HCT116 (cell line): ENCODE measurements around the gene NBAS. TPM values are rescaled to one million over a fixed set of nuclear protein-coding genes. Genes with fewer than 3 reads are reported as not detected.

Source experiments
- ATAC-seq: fragments of 200-7000 bp; cut with Tn5 transposase; 2 replicates; pipeline ENCODE4 v1.9.1; 2020; ENCODE audit warnings: mild to moderate bottlenecking, moderate library complexity
- BruUV-seq: library from RNA; stranded (reverse); fragments of 400-500 nt; replicated peaks from 2 replicates; lab custom pipeline; 2021; lab: Mats Ljungman, UMichigan
- CTCF ChIA-PET: fragments of 300-600 bp; sonication (Branson Sonifier 250); formaldehyde crosslinking; loops from one replicate; lab custom pipeline; 2021; ENCODE audit warnings: antibody characterized with exemption; lab: Charles Lee
- POLR2A ChIA-PET: fragments of 300-600, 350-600 bp; sonication (Branson Sonifier 250); formaldehyde crosslinking; loops from one replicate; lab custom pipeline; 2021; ENCODE audit warnings: antibody characterized with exemption; lab: Charles Lee
- RAD21 ChIA-PET, 2 experiments: fragments of 300-600 bp; sonication (Branson Sonifier 250); formaldehyde crosslinking; loops; one replicate each; lab custom pipeline; 2023; ENCODE audit warnings: low total read pairs in 2 of 2; ENCODE audit not compliant: uncharacterized antibody in 2 of 2, unreplicated experiment in 2 of 2, low non-redundant PET in 1 of 2; lab: Charles Lee
- DNase-seq: peaks from one replicate; pipeline ENCODE4 v3.0.0-alpha.2; 2010; ENCODE audit warnings: low read depth, low spot score
- H2AFZ ChIP-seq: fragments of 200-600 bp; shearing (Covaris generic), sonication (generic); 2 replicates; pipeline ENCODE4 v1.6.1; 2017; ENCODE audit warnings: low read depth, mixed run types, mixed read lengths, antibody characterized with exemption, low read length; ENCODE audit not compliant: poor library complexity, severe bottlenecking
- H3K27ac ChIP-seq: 2 replicates; pipeline ENCODE4 v1.5.1; 2012; ENCODE audit warnings: low read depth, low read length
- H3K27me3 ChIP-seq: fragments of 200-600 bp; sonication (generic); 2 replicates; pipeline ENCODE4 v1.6.1; 2016; ENCODE audit warnings: mixed run types, low read length, mixed read lengths; ENCODE audit not compliant: insufficient read depth
- H3K36me3 ChIP-seq, 2 experiments: fragments of 200-500 bp in 1 of 2; fragments of 200-600 bp in 1 of 2; sonication (Bioruptor generic) in 1 of 2; sonication (generic) in 1 of 2; 2 replicates each; pipeline versions ENCODE4 v1.5.1 to v1.6.1; 2014 to 2016; ENCODE audit warnings: low read length in 2 of 2, inconsistent platforms in 1 of 2, mixed read lengths in 1 of 2, mixed run types in 1 of 2; ENCODE audit not compliant: insufficient read depth in 2 of 2, control insufficient read depth in 1 of 2
- H3K4me1 ChIP-seq, 2 experiments: fragments of 200-600 bp in 1 of 2; sonication (generic) in 1 of 2; 2 replicates each; pipeline versions ENCODE4 v1.5.1 to v1.6.1; 2012 to 2017; ENCODE audit warnings: low read length in 2 of 2, inconsistent platforms in 1 of 2, mild to moderate bottlenecking in 1 of 2, mixed read lengths in 1 of 2, mixed run types in 1 of 2, moderate library complexity in 1 of 2; ENCODE audit not compliant: insufficient read depth in 2 of 2, control insufficient read depth in 1 of 2
- H3K4me2 ChIP-seq: fragments of 200-600 bp; sonication (generic); 2 replicates; pipeline ENCODE4 v1.6.1; 2017; ENCODE audit warnings: mixed run types, low read length, mixed read lengths
- H3K4me3 ChIP-seq, 2 experiments: fragments of 200-600 bp in 1 of 2; sonication (generic) in 1 of 2; replicated peaks in 1 of 2; 2 replicates each; pipeline ENCODE4 v1.5.1; 2011 to 2016; ENCODE audit warnings: low read length in 2 of 2, control low read depth in 1 of 2, low read depth in 1 of 2, mild to moderate bottlenecking in 1 of 2, mixed read lengths in 1 of 2, mixed run types in 1 of 2
- H3K79me2 ChIP-seq: fragments of 200-600 bp; sonication (generic); 2 replicates; pipeline ENCODE4 v1.6.1; 2017; ENCODE audit warnings: mild to moderate bottlenecking, mixed run types, low read length, moderate library complexity, mixed read lengths; ENCODE audit not compliant: insufficient read depth
- H3K9ac ChIP-seq: fragments of 200-600 bp; sonication (generic); 2 replicates; pipeline ENCODE4 v1.6.1; 2016; ENCODE audit warnings: low read length, mixed read lengths
- H3K9me2 ChIP-seq: fragments of 200-600 bp; sonication (generic), shearing (Covaris generic); 2 replicates; pipeline ENCODE4 v1.6.1; 2017; ENCODE audit warnings: mixed run types, mild to moderate bottlenecking, moderate library complexity; ENCODE audit not compliant: insufficient read depth
- H3K9me3 ChIP-seq, 2 experiments: fragments of 200-500 bp in 1 of 2; fragments of 200-600 bp in 1 of 2; sonication (Bioruptor generic) in 1 of 2; sonication (generic) in 1 of 2; 2 replicates each; pipeline ENCODE4 v1.6.1; 2014 to 2017; ENCODE audit warnings: low read length in 2 of 2, mixed read lengths in 2 of 2, inconsistent platforms in 1 of 2, low read depth in 1 of 2, mild to moderate bottlenecking in 1 of 2, mixed run types in 1 of 2, moderate library complexity in 1 of 2; ENCODE audit not compliant: control insufficient read depth in 1 of 2, insufficient read depth in 1 of 2
- H4K20me1 ChIP-seq: fragments of 200-600 bp; sonication (generic), shearing (Covaris generic); 2 replicates; pipeline ENCODE4 v1.6.1; 2017; ENCODE audit warnings: mixed run types, mild to moderate bottlenecking, moderate library complexity; ENCODE audit not compliant: insufficient read depth
- CBX3 ChIP-seq: IDR thresholded peaks from 2 replicates; pipeline ENCODE4 v1.6.1; 2012; ENCODE audit warnings: low read depth
- CEBPB ChIP-seq: IDR thresholded peaks from 2 replicates; pipeline ENCODE4 v1.6.1; 2012; ENCODE audit warnings: low read depth
- CTCF ChIP-seq, 3 experiments: fragments of 200-600 bp in 1 of 3; sonication (generic) in 1 of 3; IDR thresholded peaks in 2 of 3; conservative IDR thresholded peaks in 1 of 3; 2 replicates each; pipeline ENCODE4 v1.5.1; 2012 to 2017; ENCODE audit warnings: low read depth in 2 of 3, low read length in 2 of 3, antibody characterized with exemption in 1 of 3, borderline replicate concordance in 1 of 3, control low read depth in 1 of 3, mild to moderate bottlenecking in 1 of 3, mixed read lengths in 1 of 3, mixed run types in 1 of 3, moderate library complexity in 1 of 3; ENCODE audit not compliant: insufficient read depth in 1 of 3
- ELF1 ChIP-seq: IDR thresholded peaks from 2 replicates; pipeline ENCODE4 v1.6.1; 2012; ENCODE audit warnings: low read depth, borderline replicate concordance
- EZH2 ChIP-seq: fragments of 200-600 bp; sonication (generic); IDR thresholded peaks from 2 replicates; pipeline ENCODE4 v1.6.1; 2017; ENCODE audit warnings: antibody characterized with exemption, mixed run types
- EZH2phosphoT487 ChIP-seq: fragments of 200-600 bp; IDR thresholded peaks from 2 replicates; pipeline ENCODE4 v1.6.1; 2018; ENCODE audit warnings: antibody characterized with exemption, borderline replicate concordance
- JUND ChIP-seq: IDR thresholded peaks from 2 replicates; pipeline ENCODE4 v1.6.1; 2012
- MAX ChIP-seq: IDR thresholded peaks from 2 replicates; pipeline ENCODE4 v1.6.1; 2012
- POLR2A ChIP-seq: IDR thresholded peaks from 2 replicates; pipeline ENCODE4 v1.7.0; 2011; ENCODE audit warnings: borderline replicate concordance; ENCODE audit not compliant: insufficient read depth, insufficient read length; ENCODE audit errors: extremely low read depth
- POLR2AphosphoS5 ChIP-seq: IDR thresholded peaks from 2 replicates; pipeline ENCODE4 v1.6.1; 2011; ENCODE audit warnings: mild to moderate bottlenecking, low read depth, low read length, moderate library complexity
- RAD21 ChIP-seq: IDR thresholded peaks from 2 replicates; pipeline ENCODE4 v1.6.1; 2012; ENCODE audit warnings: low read depth, mild to moderate bottlenecking
- REST ChIP-seq: IDR thresholded peaks from 2 replicates; pipeline ENCODE4 v1.6.1; 2012; ENCODE audit warnings: low read depth
- SRF ChIP-seq: IDR thresholded peaks from 2 replicates; pipeline ENCODE4 v1.6.1; 2012; ENCODE audit warnings: low read depth
- ZFX ChIP-seq: fragments of 450-650 bp; IDR thresholded peaks from 2 replicates; pipeline ENCODE4 v1.6.1; 2017
- ZNF274 ChIP-seq: fragments of 200-500 bp; sonication (Bioruptor generic); IDR thresholded peaks from 2 replicates; pipeline ENCODE4 v1.6.1; 2014; ENCODE audit warnings: mild to moderate bottlenecking, low read depth, low read length, inconsistent platforms
- intact Hi-C: fragments of 100-400 bp; cut with micrococcal nuclease; formaldehyde crosslinking; loops from 2 replicates; pipeline ENCODE4 v1.10.0; 2022
- total RNA-seq: library from RNA; stranded (reverse); gene quantifications from one replicate; pipeline ENCODE4 v1.2.1, GENCODE V29; 2021; ENCODE audit not compliant: unreplicated experiment

Gene NBAS
- total RNA-seq, 1 experiment from 2014 or later, result 32.8 TPM

GRCh38 chr2:15565994-15566671 is 5.0 kb upstream of the NBAS start:
- no peaks in the 10 kb centered on the region for H3K79me2 ChIP-seq
- no peaks in the 10 kb centered on the region for H3K27me3 ChIP-seq
- ChIA-PET POLR2A (no interaction called here), CTCF (interaction anchor here (1.1 kb wide), 1 partner anchor 11 kb away, joined by 7 read pairs; no protein-coding TSS in a partner anchor), RAD21 (no interaction called here)
- H3K4me1 ChIP-seq, result peaks cover 0 to 7% of the 10 kb centered on the region in 2 experiments; a peak in 2 of 4 replicates
- no peak overlapping the region for H3K4me2 ChIP-seq
- BruUV-seq, result no TSS peak
- no peaks in the 10 kb centered on the region for H3K36me3 ChIP-seq
- TF ChIP-seq ELF1 (no peak), POLR2AphosphoS5 (no peak), EZH2phosphoT487 (no peak), POLR2A (no peak), JUND (no peak)
- H3K9me3 ChIP-seq, result no peaks in the 10 kb centered on the region
- H3K27ac ChIP-seq, result no peak overlapping the region
- H3K9me2 ChIP-seq, result no peaks in the 10 kb centered on the region
- no peak for DNase-seq
- no peak for ATAC-seq
- H2AFZ ChIP-seq, result no peak overlapping the region
- no peak overlapping the region for H3K9ac ChIP-seq
- intact Hi-C loops, result no loop called here
- H3K4me3 ChIP-seq, result no peak overlapping the region
- no peaks in the 10 kb centered on the region for H4K20me1 ChIP-seq

GRCh38 chr2:15565392-15565791 is 4.3 kb upstream of the NBAS start:
- no peaks in the 10 kb centered on the region for H3K27me3 ChIP-seq
- no peak overlapping the region for H2AFZ ChIP-seq
- RAD21 ChIA-PET, result no interaction called here
- H3K4me3 ChIP-seq, result no peak overlapping the region
- H3K27ac ChIP-seq, result no peak overlapping the region
- H3K36me3 ChIP-seq, result no peaks in the 10 kb centered on the region
- DNase-seq, result no peak
- BruUV-seq, result no TSS peak
- no peak overlapping the region for H3K4me2 ChIP-seq
- H3K4me1 ChIP-seq, result peaks cover 0 to 7% of the 10 kb centered on the region in 2 experiments; a peak in 2 of 4 replicates
- CTCF ChIA-PET, result interaction anchor here (1.1 kb wide), 1 partner anchor 12 kb away, joined by 7 read pairs; no protein-coding TSS in a partner anchor
- H3K79me2 ChIP-seq, result peaks cover 3% of the 10 kb centered on the region; the same call in 1 of the 2 replicates
- TF ChIP-seq EZH2phosphoT487, result no peak
- TF ChIP-seq CBX3, result no peak
- TF ChIP-seq REST, result no peak
- TF ChIP-seq RAD21, result no peak
- no peak for TF ChIP-seq MAX
- TF ChIP-seq CTCF (IDR thresholded peaks at IDR 0.05 in 2 of 3, conservative IDR thresholded peaks at IDR 0.05 in 1 of 3; ENCODE audit: borderline replicate concordance in 1 of 3, insufficient read depth in 1 of 3, low read depth in 2 of 3, low read length in 2 of 3), result no peak
- TF ChIP-seq ELF1, result no peak
- TF ChIP-seq ZNF274, result no peak
- no peak for TF ChIP-seq EZH2
- TF ChIP-seq CEBPB, result no peak
- no peak for TF ChIP-seq SRF
- no peak for TF ChIP-seq ZFX
- no peak for TF ChIP-seq POLR2A
- H4K20me1 ChIP-seq, result no peaks in the 10 kb centered on the region
- H3K9me3 ChIP-seq, result no peaks in the 10 kb centered on the region
- intact Hi-C loops, result no loop called here
- H3K9ac ChIP-seq, result no peak overlapping the region
- POLR2A ChIA-PET, result no interaction called here
- ATAC-seq, result no peak
- H3K9me2 ChIP-seq, result no peaks in the 10 kb centered on the region
